ENCODE measurements around the gene ATP5F1B. TPM values are rescaled to one million over a fixed set of nuclear protein-coding genes. Genes with fewer than 3 reads are reported as not detected.

Gene ATP5F1B
- total RNA-seq, 1 experiment from 2014 or later = 1,064 TPM

DNA sequence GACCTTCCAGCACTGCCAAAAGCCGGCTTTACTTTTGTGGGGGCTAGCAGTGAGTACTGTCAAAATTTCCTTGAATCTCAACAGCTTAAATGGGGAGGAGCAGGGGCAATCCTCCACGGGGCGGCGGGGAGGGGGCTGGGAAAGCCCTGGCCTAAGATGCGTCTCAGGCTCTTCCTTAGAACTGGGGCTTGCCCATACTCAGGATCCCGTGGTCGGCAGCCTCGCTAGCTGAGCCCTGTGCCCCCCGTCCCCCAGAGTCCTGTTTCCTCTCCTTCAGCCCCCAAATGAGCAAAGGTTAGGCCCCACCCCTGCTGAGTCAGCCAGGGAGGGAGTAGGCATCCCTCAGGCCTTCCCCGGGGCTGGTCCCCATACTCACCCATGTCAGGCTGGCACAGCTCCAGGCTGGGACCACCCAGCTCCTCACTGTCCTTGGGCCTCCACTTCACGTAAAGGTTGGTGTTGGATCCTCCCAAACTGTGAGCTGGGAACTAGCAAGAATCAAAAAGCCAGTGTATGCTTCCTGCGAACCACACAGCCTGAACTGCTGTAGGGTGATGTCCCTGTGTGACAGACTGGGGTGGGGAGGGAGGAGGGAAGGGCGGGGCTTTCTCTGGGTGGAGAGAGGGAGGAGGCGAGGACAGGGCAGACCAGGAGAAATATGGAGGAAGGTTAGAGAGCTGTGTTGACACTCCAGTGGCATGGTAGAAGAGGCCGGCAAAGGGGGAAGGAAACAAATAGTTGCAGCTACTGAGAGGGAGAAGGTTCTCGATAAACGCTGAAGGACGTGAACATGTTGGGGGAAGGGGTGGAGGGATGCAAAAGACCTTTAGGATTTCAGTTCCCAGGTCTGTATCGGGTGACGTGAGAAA lies 9.7 kb downstream of the ATP5F1B start:
- H3K27ac Mint-ChIP-seq = peak overlapping the region; percentile 99
- POLR2A ChIA-PET = interaction anchor here (0.5 to 2.4 kb wide), 21 partner anchors 10 to 785 kb away, joined by 3 to 14 read pairs (median 4); partner anchors contain the start of genes ATP5F1B, ESYT1, GLS2 and LRP1
- CTCF ChIA-PET = interaction anchor here (0.6 to 5.3 kb wide), 76 partner anchors 8 to 823 kb away, joined by 3 to 84 read pairs (median 5); partner anchors contain the start of genes ATP5F1B, CNPY2, ESYT1 and GLS2

DNA sequence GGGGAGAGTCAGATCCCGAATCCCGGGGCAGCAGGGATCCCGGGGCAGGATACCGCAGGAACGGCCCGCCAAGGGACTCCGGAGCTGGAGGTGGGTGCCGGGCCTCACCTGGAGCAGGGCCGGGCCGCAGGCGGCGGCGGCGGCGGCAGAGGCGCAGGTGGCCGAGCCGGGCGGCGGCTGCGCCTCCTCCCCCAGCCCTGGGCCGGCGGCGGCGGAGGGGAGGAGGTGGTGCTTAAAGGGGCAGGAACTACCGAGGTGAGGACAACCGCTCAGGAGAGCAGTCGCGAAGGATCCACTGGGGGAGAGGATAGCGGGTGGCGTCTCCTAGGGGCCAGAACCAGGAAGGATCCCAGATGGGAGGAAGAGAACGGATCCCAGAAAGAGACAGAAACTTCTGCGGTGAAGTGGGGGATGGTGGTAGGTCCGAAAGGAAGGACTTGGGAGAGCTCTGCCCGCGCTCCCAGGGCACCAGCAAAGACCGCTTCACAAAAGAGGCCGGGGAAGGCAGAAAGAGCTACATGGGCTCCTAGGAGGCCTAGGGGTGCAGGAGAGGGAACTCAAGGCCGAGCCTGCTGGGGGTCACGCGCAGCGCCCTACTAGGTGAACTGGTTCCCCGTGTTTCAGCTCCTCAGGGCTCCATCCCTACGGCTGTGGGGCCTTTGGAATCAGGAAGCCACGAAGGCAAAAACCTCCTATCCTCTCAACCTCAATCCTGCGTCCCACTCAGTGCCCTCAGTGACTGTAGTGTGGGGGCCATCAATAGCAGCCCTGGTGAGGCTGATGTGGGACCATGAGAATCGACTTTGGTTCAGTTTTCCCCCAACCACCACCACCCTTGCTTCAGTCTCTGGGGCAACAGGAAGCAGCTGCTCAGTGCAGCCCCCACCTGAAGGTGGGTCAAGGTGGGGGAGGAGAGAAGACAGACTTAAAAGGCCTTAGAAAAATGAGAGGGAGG lies 10.7 kb downstream of the ATP5F1B start:
- TF ChIP-seq, protein P1, sequence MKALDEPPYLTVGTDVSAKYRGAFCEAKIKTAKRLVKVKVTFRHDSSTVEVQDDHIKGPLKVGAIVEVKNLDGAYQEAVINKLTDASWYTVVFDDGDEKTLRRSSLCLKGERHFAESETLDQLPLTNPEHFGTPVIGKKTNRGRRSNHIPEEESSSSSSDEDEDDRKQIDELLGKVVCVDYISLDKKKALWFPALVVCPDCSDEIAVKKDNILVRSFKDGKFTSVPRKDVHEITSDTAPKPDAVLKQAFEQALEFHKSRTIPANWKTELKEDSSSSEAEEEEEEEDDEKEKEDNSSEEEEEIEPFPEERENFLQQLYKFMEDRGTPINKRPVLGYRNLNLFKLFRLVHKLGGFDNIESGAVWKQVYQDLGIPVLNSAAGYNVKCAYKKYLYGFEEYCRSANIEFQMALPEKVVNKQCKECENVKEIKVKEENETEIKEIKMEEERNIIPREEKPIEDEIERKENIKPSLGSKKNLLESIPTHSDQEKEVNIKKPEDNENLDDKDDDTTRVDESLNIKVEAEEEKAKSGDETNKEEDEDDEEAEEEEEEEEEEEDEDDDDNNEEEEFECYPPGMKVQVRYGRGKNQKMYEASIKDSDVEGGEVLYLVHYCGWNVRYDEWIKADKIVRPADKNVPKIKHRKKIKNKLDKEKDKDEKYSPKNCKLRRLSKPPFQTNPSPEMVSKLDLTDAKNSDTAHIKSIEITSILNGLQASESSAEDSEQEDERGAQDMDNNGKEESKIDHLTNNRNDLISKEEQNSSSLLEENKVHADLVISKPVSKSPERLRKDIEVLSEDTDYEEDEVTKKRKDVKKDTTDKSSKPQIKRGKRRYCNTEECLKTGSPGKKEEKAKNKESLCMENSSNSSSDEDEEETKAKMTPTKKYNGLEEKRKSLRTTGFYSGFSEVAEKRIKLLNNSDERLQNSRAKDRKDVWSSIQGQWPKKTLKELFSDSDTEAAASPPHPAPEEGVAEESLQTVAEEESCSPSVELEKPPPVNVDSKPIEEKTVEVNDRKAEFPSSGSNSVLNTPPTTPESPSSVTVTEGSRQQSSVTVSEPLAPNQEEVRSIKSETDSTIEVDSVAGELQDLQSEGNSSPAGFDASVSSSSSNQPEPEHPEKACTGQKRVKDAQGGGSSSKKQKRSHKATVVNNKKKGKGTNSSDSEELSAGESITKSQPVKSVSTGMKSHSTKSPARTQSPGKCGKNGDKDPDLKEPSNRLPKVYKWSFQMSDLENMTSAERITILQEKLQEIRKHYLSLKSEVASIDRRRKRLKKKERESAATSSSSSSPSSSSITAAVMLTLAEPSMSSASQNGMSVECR (CRISPR knock-in tag; IDR thresholded peaks at IDR 0.05; ENCODE audit: borderline replicate concordance) = 0 out of 2 replicates have a peak, but pooled peaks have one; percentile 32
- TF ChIP-seq, protein P2, sequence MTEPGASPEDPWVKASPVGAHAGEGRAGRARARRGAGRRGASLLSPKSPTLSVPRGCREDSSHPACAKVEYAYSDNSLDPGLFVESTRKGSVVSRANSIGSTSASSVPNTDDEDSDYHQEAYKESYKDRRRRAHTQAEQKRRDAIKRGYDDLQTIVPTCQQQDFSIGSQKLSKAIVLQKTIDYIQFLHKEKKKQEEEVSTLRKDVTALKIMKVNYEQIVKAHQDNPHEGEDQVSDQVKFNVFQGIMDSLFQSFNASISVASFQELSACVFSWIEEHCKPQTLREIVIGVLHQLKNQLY (CRISPR knock-in tag; IDR thresholded peaks at IDR 0.05) = no peak
- peak; percentile 54; the same call in 1 of the 2 replicates for TF ChIP-seq TEAD1 (CRISPR knock-in tag; IDR thresholded peaks at IDR 0.05)
- ChIA-PET POLR2A (interaction anchor here (0.8 to 2.4 kb wide), 7 partner anchors 11 to 275 kb away, joined by 3 to 12 read pairs (median 4); partner anchors contain the start of genes ATP5F1B, PTGES3, RBMS2 and STAT2), CTCF (interaction anchor here (0.6 to 5.3 kb wide), 19 partner anchors 7 to 608 kb away, joined by 3 to 84 read pairs (median 10); partner anchors contain the start of genes ATP5F1B, COQ10A, PRIM1 and PTGES3)
- DNase-seq (ENCODE audit: low spot score) (peak; percentile 80), ATAC-seq (peak; percentile 11)
- Mint-ChIP-seq H3K36me3 (peaks cover 25% of the 10 kb centered on the region), H3K9me3 (no peaks in the 10 kb centered on the region), H3K27me3 (ENCODE audit: low read depth) (no peaks in the 10 kb centered on the region), H3K4me1 (peaks cover 58% of the 10 kb centered on the region), H3K4me3 (peak overlapping the region; percentile 97), H3K27ac (peak overlapping the region; percentile 92)

More for the DNA sequence above, 9.7 kb downstream of the ATP5F1B start:
- H3K4me1 Mint-ChIP-seq = peaks cover 50% of the 10 kb centered on the region
- peak overlapping the region; percentile 97 for H3K4me3 Mint-ChIP-seq
- H3K27me3 Mint-ChIP-seq (ENCODE audit: low read depth) = no peaks in the 10 kb centered on the region
- peak; percentile 75 for DNase-seq (ENCODE audit: low spot score)
- TF ChIP-seq ZNF671 (CRISPR knock-in tag; IDR thresholded peaks at IDR 0.05) (0 out of 2 replicates have a peak, but pooled peaks have one; percentile 46), EMX1 (CRISPR knock-in tag; IDR thresholded peaks at IDR 0.05) (peak; percentile 58; the same call in 1 of the 2 replicates), ZNF232 (CRISPR knock-in tag; IDR thresholded peaks at IDR 0.05) (no peak), SOX15 (CRISPR knock-in tag; IDR thresholded peaks at IDR 0.05) (no peak), ZNF396 (CRISPR knock-in tag; IDR thresholded peaks at IDR 0.05; ENCODE audit: borderline replicate concordance) (no peak), ETV6 (CRISPR knock-in tag; IDR thresholded peaks at IDR 0.05) (no peak), NR3C1 (CRISPR knock-in tag; conservative IDR thresholded peaks at IDR 0.05; ENCODE audit: low read depth) (no peak)
- TF ChIP-seq, protein P3, sequence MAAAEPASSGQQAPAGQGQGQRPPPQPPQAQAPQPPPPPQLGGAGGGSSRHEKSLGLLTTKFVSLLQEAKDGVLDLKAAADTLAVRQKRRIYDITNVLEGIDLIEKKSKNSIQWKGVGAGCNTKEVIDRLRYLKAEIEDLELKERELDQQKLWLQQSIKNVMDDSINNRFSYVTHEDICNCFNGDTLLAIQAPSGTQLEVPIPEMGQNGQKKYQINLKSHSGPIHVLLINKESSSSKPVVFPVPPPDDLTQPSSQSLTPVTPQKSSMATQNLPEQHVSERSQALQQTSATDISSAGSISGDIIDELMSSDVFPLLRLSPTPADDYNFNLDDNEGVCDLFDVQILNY (CRISPR knock-in tag; IDR thresholded peaks at IDR 0.05) = no peak
- TF ChIP-seq, protein P4, sequence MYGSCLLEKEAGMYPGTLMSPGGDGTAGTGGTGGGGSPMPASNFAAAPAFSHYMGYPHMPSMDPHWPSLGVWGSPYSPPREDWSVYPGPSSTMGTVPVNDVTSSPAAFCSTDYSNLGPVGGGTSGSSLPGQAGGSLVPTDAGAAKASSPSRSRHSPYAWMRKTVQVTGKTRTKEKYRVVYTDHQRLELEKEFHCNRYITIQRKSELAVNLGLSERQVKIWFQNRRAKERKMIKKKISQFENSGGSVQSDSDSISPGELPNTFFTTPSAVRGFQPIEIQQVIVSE (CRISPR knock-in tag; IDR thresholded peaks at IDR 0.05; ENCODE audit: borderline replicate concordance) = no peak
- H3K9me3 Mint-ChIP-seq = no peaks in the 10 kb centered on the region
- H3K36me3 Mint-ChIP-seq = peaks cover 32% of the 10 kb centered on the region
- ATAC-seq = peak; percentile 30
